ENCODE results near the gene CAPRIN1. TPM values are rescaled to one million over a fixed set of nuclear protein-coding genes. Genes with fewer than 3 reads are reported as not detected.

The CAPRIN1 gene
- total and polyA plus RNA-seq, 2 of the 8 experiments (the other 6 are each of a cell fraction or from before 2014, with no cell fraction given), result 221 to 317 TPM

- H4K5ac ChIP-seq (ENCODE audit: insufficient read length, low read depth, low read length), result no peak overlapping the region
- H2BK15ac ChIP-seq (ENCODE audit: low read length), result no peak overlapping the region
- no peaks in the 10 kb centered on the region for H3K79me2 ChIP-seq (ENCODE audit: control insufficient read depth in 1 of 2, insufficient read depth in 2 of 2, low read length in 2 of 2)
- no peak overlapping the region for H2AK5ac ChIP-seq (ENCODE audit: low read depth, low read length)
- no peak overlapping the region for H4K91ac ChIP-seq (replicated peaks; ENCODE audit: insufficient read length, low read length)
- H3K9ac ChIP-seq (replicated peaks in 1 of 4; ENCODE audit: extremely low read depth in 1 of 4, low read depth in 3 of 4, low read length in 3 of 4), result no peak overlapping the region
- WGBS, 2 experiments (ENCODE audit: extremely low coverage in 1 of 2, insufficient coverage in 1 of 2, insufficient read length in 1 of 2, insufficient replicate concordance in 2 of 2, low coverage in 1 of 2, low lambda C conversion rate in 2 of 2, missing lambda C conversion rate in 1 of 2), result 94% methylated on average over 7 of the region's 7 CpGs; no CpG with 5 or more reads in 1 of the 2 experiments
- no peak for FAIRE-seq
- CTCF ChIA-PET (ENCODE audit: partially characterized antibody), result interaction anchor here (0.7 to 11.3 kb wide), 17 partner anchors 9 to 345 kb away, joined by 3 to 89 read pairs (median 6); partner anchors contain the start of gene ABTB2
- no peak overlapping the region for H4K8ac ChIP-seq (ENCODE audit: extremely low read depth, insufficient read depth, low read length)
- no peak overlapping the region for H2BK20ac ChIP-seq (ENCODE audit: low read length)
- H3K4me1 ChIP-seq (replicated peaks in 1 of 4; ENCODE audit: control insufficient read depth in 3 of 4, insufficient read depth in 4 of 4, low read length in 3 of 4), result no peaks in the 10 kb centered on the region
- H3K27ac ChIP-seq (ENCODE audit: low read depth, low read length), result no peak overlapping the region
- H3K14ac ChIP-seq (ENCODE audit: insufficient read length), result no peak overlapping the region
- H2BK120ac ChIP-seq (replicated peaks; ENCODE audit: low read depth, low read length), result no peak overlapping the region
- no peak overlapping the region for H3K23ac ChIP-seq (ENCODE audit: insufficient read length)
- H2BK5ac ChIP-seq (ENCODE audit: low read depth, low read length), result no peak overlapping the region
- no peak overlapping the region for H3K4me3 ChIP-seq (ENCODE audit: extremely low read depth in 1 of 4, insufficient read depth in 2 of 4, low read depth in 3 of 4, low read length in 4 of 4)
- no peak overlapping the region for H3K4me2 ChIP-seq (ENCODE audit: insufficient read depth in 1 of 2, low read depth in 2 of 2, low read length in 2 of 2)
- peaks cover 15 to 46% (median 29%) of the 10 kb centered on the region in 4 experiments for H3K36me3 ChIP-seq (ENCODE audit: control insufficient read depth in 2 of 4, insufficient read depth in 4 of 4, low read length in 3 of 4)
- DNase-seq (ENCODE audit: low read depth in 1 of 2, low spot score in 2 of 2), result no peak
- no peak overlapping the region for H3K56ac ChIP-seq (replicated peaks; ENCODE audit: insufficient read length, low read depth, low read length)
- no peak overlapping the region for H3K18ac ChIP-seq (ENCODE audit: extremely low read depth, low read length)
- no peak overlapping the region for H3K4ac ChIP-seq (replicated peaks; ENCODE audit: insufficient read length, low read depth, low read length)
- H2BK12ac ChIP-seq (ENCODE audit: low read depth, low read length), result no peak overlapping the region
- peaks cover 10 to 12% of the 10 kb centered on the region in 2 experiments for H4K20me1 ChIP-seq (replicated peaks in 1 of 2; ENCODE audit: control insufficient read depth in 1 of 2, insufficient read depth in 2 of 2, low read length in 2 of 2)
- H3K79me1 ChIP-seq (ENCODE audit: low read depth, low read length), result no peaks in the 10 kb centered on the region
- H3K9me3 ChIP-seq (ENCODE audit: insufficient read depth in 2 of 2, low read depth in 1 of 2, low read length in 1 of 2), result no peaks in the 10 kb centered on the region
- H2AFZ ChIP-seq (ENCODE audit: low read length), result no peak overlapping the region
- POLR2A ChIA-PET (ENCODE audit: partially characterized antibody), result interaction anchor here (1.0 kb wide), 1 partner anchor 217 kb away, joined by 3 read pairs; no protein-coding TSS in a partner anchor
- H3K27me3 ChIP-seq (replicated peaks in 1 of 4; ENCODE audit: control insufficient read depth in 3 of 4, extremely low read depth in 1 of 4, insufficient read depth in 3 of 4, low read length in 3 of 4), result no peaks in the 10 kb centered on the region
- H3K23me2 ChIP-seq (ENCODE audit: low read depth, low read length), result no peaks in the 10 kb centered on the region
- no peak for TF ChIP-seq EP300 (IDR thresholded peaks at IDR 0.05; ENCODE audit: borderline replicate concordance in 1 of 2, low read depth in 2 of 2, low read length in 2 of 2)
- TF ChIP-seq GABPA (IDR thresholded peaks at IDR 0.05; ENCODE audit: borderline replicate concordance, insufficient read depth, low read length), result no peak
- TF ChIP-seq TBP (IDR thresholded peaks at IDR 0.05; ENCODE audit: low read depth, low read length), result no peak
These were observed 97.7 kb downstream of the CAPRIN1 start for GRCh38 chr11:34149274-34149673.
